Embryonic facial prominence (tissue), 1 donor: ENCODE measurements around the gene SPAG17.

Experiments used
- DNase-seq: peaks from one replicate; pipeline ENCODE4 v3.0.0-alpha.2; 2016; ENCODE audit errors: extremely low spot score

The SPAG17 gene

GRCh38 chr1:118160806-118161205 lies 24.2 kb downstream of the SPAG17 start:
- DNase-seq = no peak

- no peak for DNase-seq
These were observed 25.5 kb downstream of the SPAG17 start for GRCh38 chr1:118159569-118159968.

- DNase-seq = no peak
These were observed 26.1 kb downstream of the SPAG17 start for GRCh38 chr1:118158924-118159323.

GRCh38 chr1:118157506-118157905 lies 27.5 kb downstream of the SPAG17 start:
- no peak for DNase-seq

GRCh38 chr1:118155106-118155505 lies 29.9 kb downstream of the SPAG17 start:
- DNase-seq = no peak

- DNase-seq = peak; percentile 23
These were observed 30.8 kb downstream of the SPAG17 start for GRCh38 chr1:118154220-118154619.

- peak; percentile 25 for DNase-seq
These were observed 33.6 kb downstream of the SPAG17 start for GRCh38 chr1:118151312-118151937.

GRCh38 chr1:118149799-118150198 lies 35.2 kb downstream of the SPAG17 start:
- no peak for DNase-seq

GRCh38 chr1:118148034-118148433 lies 37.0 kb downstream of the SPAG17 start:
- no peak for DNase-seq

GRCh38 chr1:118147522-118147921 lies 37.5 kb downstream of the SPAG17 start:
- DNase-seq = no peak

GRCh38 chr1:118145721-118146120 lies 39.3 kb downstream of the SPAG17 start:
- no peak for DNase-seq

- no peak for DNase-seq
These were observed 40.3 kb downstream of the SPAG17 start for GRCh38 chr1:118144684-118145083.

- DNase-seq = no peak
These were observed 41.2 kb downstream of the SPAG17 start for GRCh38 chr1:118143831-118144230.

GRCh38 chr1:118143121-118143520 lies 41.9 kb downstream of the SPAG17 start:
- DNase-seq = no peak

- DNase-seq = no peak
These were observed 42.5 kb downstream of the SPAG17 start for GRCh38 chr1:118142546-118142945.

GRCh38 chr1:118137900-118138299 lies 47.1 kb downstream of the SPAG17 start:
- DNase-seq = no peak

- no peak for DNase-seq
These were observed 48.7 kb downstream of the SPAG17 start for GRCh38 chr1:118136187-118136941.

GRCh38 chr1:118132000-118132399 lies 53.0 kb downstream of the SPAG17 start:
- DNase-seq = no peak

GRCh38 chr1:118128761-118129160 lies 56.3 kb downstream of the SPAG17 start:
- no peak for DNase-seq

GRCh38 chr1:118124064-118124463 lies 61.0 kb downstream of the SPAG17 start:
- DNase-seq = no peak

- DNase-seq = no peak
These were observed 61.8 kb downstream of the SPAG17 start for GRCh38 chr1:118123116-118123839.

- DNase-seq = no peak
These were observed 62.6 kb downstream of the SPAG17 start for GRCh38 chr1:118122234-118123004.
